Fibroblast of pulmonary artery (primary cell): ENCODE results near the gene VSIG10L.

ENCODE experiments used
- DNase-seq: peaks from one replicate; pipeline ENCODE4 v3.0.0-alpha.2; 2010; ENCODE audit warnings: low read depth
- H3K4me3 ChIP-seq: replicated peaks from 2 replicates; pipeline ENCODE4 v1.5.1; 2011; ENCODE audit warnings: low read depth, mild to moderate bottlenecking, control low read depth, low read length, moderate library complexity
- CTCF ChIP-seq: IDR thresholded peaks from 2 replicates; pipeline ENCODE4 v1.5.1; 2011; ENCODE audit warnings: mild to moderate bottlenecking, control low read depth, low read length, inconsistent platforms; ENCODE audit errors: missing control alignments

The VSIG10L gene

DNA sequence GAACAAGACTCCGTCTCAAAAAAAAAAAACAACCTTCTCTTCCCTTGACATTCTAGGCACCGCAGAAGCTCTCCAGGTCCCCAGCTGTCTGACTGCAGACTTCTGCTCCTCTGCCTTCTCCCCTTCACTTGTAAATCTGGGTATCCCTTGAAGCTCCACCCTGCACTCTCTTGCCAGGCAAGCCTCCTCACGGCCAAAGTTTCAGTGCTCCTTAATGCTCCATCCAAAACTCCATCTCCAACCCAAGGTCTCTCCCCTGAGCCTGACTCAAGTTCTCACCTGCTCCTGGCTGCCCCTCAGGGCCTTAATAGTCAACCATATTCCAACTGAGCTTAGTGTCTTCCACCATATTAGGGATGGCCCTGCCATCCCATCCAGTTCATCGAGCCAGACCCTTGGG, 28.3 kb upstream of the VSIG10L start:
- H3K4me3 ChIP-seq = no peak overlapping the region
- no peak for TF ChIP-seq CTCF
- no peak for DNase-seq

DNA sequence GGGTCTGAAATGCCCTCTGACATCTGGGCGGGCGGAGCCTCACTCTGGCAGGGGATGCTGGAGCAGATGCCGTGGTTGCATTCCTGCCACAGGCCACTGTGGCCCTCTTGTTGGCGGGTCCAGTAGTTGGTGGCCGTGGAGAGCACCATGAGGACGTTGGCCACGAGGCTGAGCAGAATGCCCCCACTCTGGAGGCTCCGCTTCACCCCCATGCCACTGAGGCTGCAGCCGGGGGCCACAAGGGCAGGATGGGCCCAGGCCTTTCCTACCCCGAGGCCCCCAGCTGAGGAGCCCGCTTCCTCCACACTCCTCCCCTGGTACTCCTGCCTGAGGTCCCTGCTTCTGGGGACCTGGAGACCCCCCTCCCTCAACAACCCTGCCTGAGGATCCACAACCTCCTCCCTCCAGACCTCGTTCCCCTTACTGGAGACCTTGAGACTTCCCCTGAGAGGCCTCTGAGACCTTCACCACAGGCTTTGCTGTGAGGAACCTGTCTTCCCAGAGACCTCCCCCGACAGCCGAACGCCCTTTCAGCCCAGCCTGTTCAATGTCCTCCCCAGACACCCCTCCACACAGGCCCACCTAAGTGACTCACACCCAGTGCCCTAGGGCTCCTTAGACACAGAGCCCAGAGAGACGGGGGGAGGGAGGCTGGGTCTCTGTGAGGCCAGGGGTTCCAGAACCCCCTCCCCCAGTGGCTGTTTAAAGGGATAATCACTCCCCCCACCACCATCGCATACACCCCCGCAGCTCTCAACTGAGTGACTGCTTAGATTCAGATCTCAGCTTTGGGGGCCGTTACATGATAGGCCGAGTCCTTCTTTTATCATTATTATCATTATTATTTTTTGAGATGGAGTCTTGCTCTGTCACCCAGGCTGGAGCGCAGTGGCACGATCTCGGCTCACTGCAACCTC, 26.7 kb upstream of the VSIG10L start, which contains the start of gene CLDND2:
Gene CLDND2, minus strand, starts transcription at position 638 of the 917 bp plus-strand sequence. Its CDS starts 426 bp downstream, at position 212.
- DNase-seq = no peak
- H3K4me3 ChIP-seq = peak within 1 kb of the TSS; percentile 80
- TF ChIP-seq CTCF = no peak

GRCh38 chr19:51367565-51368365, 25.8 kb upstream of the VSIG10L start:
- peak overlapping the region; percentile 80 for H3K4me3 ChIP-seq
- DNase-seq = peak; percentile 99
- no peak for TF ChIP-seq CTCF

DNA sequence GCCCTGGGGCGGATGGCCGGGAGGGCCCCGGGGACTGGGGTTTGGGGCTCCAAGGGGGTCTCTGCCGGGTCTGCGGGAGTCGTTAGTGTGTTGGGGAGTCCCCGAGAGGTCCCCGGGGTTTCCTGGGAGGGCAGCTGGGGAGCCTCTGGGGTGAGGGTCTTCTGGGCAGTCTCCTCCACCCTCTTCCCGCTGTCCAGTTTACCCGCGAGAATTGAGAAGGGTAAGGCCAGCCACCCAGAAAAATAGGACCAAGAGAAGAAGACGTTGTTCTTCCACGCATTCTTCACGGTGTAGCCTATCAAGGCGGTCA, 25.3 kb upstream of the VSIG10L start:
- DNase-seq = no peak
- TF ChIP-seq CTCF = no peak
- H3K4me3 ChIP-seq = peak overlapping the region; percentile 80

DNA sequence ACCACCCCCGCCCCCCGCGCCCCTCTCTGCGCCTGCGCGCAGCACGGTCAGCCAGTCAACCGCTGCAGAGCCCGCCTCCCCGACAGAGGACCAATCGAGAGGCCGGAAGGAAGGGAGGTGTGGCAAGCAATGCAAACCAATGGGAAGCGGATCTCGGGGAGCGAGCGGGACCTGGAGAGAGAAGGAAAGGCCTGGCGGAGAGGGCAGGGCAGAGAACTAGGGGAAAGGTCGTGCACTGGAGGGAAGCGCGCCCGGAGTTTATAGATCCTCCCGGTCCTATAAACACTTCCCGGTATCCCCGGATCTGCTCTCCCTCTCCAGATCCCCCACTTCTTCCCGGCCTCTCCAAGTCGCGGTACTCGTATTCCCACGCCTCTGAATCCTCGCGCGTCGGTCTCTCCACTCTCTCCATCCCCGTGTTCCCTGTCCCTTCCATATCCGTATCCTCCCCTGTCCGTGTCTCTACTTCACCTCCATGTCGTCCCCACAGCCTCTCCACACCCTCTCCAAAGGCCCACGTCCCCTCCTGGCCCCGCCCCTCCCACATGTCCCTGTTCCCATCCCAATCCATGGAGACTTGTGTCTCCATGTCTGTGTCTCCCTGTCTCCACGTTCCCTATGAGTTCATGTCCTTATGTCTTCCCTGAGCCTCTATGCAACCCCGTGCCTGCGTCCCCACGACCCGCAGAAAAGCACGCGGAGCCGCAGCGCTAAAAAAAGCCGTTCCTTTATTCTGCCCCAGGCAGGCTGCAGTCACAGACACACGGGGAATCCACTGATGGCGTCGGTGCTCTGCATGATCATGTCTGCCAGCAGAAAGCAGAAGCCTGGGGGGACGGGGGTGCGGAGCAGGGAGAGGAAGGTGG, 24.7 kb upstream of the VSIG10L start:
- no peak for TF ChIP-seq CTCF
- peak; percentile 98 for DNase-seq
- peak overlapping the region; percentile 80 for H3K4me3 ChIP-seq

GRCh38 chr19:51365965-51366388, 24.0 kb upstream of the VSIG10L start, which contains the start of gene ETFB:
Gene ETFB, minus strand, starts transcription at chr19:51366388. Its CDS starts 62 bp downstream, at chr19:51366326.
- TF ChIP-seq CTCF = no peak
- no peak for DNase-seq
- H3K4me3 ChIP-seq = peak within 1 kb of the TSS; percentile 80
